Uterus (tissue), 2 donors: ENCODE data around the gene ADAMTS18.

Experiments used
- CTCF ChIP-seq, 4 experiments: fragments of 200-600 bp in 2 of 4; fragments of 450-650 bp in 2 of 4; sonication (generic) in 2 of 4; IDR thresholded peaks; one replicate each; pipeline ENCODE4 v1.5.1; 2016 to 2019; ENCODE audit warnings: antibody characterized with exemption in 4 of 4, mild to moderate bottlenecking in 2 of 4, moderate library complexity in 1 of 4
- POLR2A ChIP-seq, 2 donors: fragments of 450-650 bp; IDR thresholded peaks; one replicate each; pipeline ENCODE4 v1.6.1; 2016; ENCODE audit warnings: antibody characterized with exemption in 2 of 2, mild to moderate bottlenecking in 1 of 2, moderate library complexity in 1 of 2

DNA sequence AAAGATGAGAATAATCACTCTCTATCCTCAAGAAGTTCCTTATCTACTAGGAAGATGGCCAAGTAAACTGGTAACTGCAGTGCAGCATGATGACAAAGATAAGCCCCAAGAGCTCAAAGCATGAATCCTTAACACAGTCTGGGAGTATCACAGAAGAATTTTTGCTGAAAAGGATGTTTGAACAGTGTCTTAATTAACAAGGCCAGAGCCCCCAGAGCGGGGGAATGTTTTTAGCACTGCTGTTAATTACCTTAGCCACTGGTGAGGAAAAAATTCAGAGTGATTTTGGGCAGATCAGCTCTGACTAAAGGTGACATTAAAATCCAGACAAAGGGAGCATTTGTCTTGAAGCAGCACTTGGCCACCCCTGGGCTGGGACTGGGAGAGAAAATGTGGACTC lies 30.1 kb downstream of the ADAMTS18 start:
- no peak for TF ChIP-seq CTCF (IDR thresholded peaks at IDR 0.05)
- TF ChIP-seq POLR2A (IDR thresholded peaks at IDR 0.05): no peak
